Endodermal cell (in vitro differentiated cells): ENCODE data around the gene OXCT2. TPM values are rescaled to one million over a fixed set of nuclear protein-coding genes. Genes with fewer than 3 reads are reported as not detected.

ENCODE experiments used
- DNase-seq: peaks from one replicate; pipeline ENCODE4 v3.0.0-alpha.2; 2017
- H3K27ac ChIP-seq: 2 replicates; pipeline ENCODE4 v1.5.1; 2013; ENCODE audit warnings: mild to moderate bottlenecking, low read depth, low read length, moderate library complexity
- H3K27me3 ChIP-seq: 2 replicates; pipeline ENCODE4 v1.6.1; 2013; ENCODE audit warnings: mild to moderate bottlenecking, low read length, moderate library complexity; ENCODE audit not compliant: insufficient read depth, control insufficient read depth, poor library complexity, severe bottlenecking
- H3K36me3 ChIP-seq: 2 replicates; pipeline ENCODE4 v1.7.0; 2013; ENCODE audit warnings: mild to moderate bottlenecking, low read length, moderate library complexity; ENCODE audit not compliant: control insufficient read depth, insufficient read depth
- H3K4me1 ChIP-seq: one replicate; pipeline ENCODE4 v1.7.0; 2013; ENCODE audit warnings: low read length; ENCODE audit not compliant: control insufficient read depth, insufficient read depth
- H3K4me3 ChIP-seq: 2 replicates; pipeline ENCODE4 v1.5.1; 2013; ENCODE audit warnings: mild to moderate bottlenecking, low read length, moderate library complexity
- H3K9ac ChIP-seq: 2 replicates; pipeline ENCODE4 v1.6.1; 2013; ENCODE audit warnings: mild to moderate bottlenecking, low read length, moderate library complexity; ENCODE audit not compliant: poor library complexity, severe bottlenecking; ENCODE audit errors: extremely low read depth
- H3K9me3 ChIP-seq: 2 replicates; pipeline ENCODE4 v1.6.1; 2013; ENCODE audit warnings: mild to moderate bottlenecking, low read length, moderate library complexity; ENCODE audit not compliant: control insufficient read depth
- H3K27ac Mint-ChIP-seq: 2 replicates; pipeline ENCODE4 v1.8.0; 2020; ENCODE audit warnings: mixed read lengths
- H3K27me3 Mint-ChIP-seq: 2 replicates; pipeline ENCODE4 v1.8.0; 2021; ENCODE audit warnings: mild to moderate bottlenecking, mixed read lengths; ENCODE audit not compliant: insufficient read depth
- H3K36me3 Mint-ChIP-seq: 2 replicates; pipeline ENCODE4 v1.8.0; 2020; ENCODE audit warnings: low read depth, mixed read lengths
- H3K4me1 Mint-ChIP-seq: 2 replicates; pipeline ENCODE4 v1.8.0; 2020; ENCODE audit warnings: mixed read lengths
- H3K4me3 Mint-ChIP-seq: 2 replicates; pipeline ENCODE4 v1.8.0; 2020; ENCODE audit warnings: mild to moderate bottlenecking, moderate library complexity, mixed read lengths
- H3K9me3 Mint-ChIP-seq: 2 replicates; pipeline ENCODE4 v1.8.0; 2020; ENCODE audit warnings: mild to moderate bottlenecking, mixed read lengths
- CTCF ChIP-seq: fragments of 200-600 bp; sonication (generic); conservative IDR thresholded peaks from 2 replicates; pipeline ENCODE4 v1.5.0; 2021; ENCODE audit warnings: antibody characterized with exemption, mild to moderate bottlenecking
- WGBS, 2 experiments: methylation state at CpG; one replicate each; pipeline versions ENCODE4 v1.1.5 to v1.1.7; 2013; ENCODE audit warnings: missing lambda C conversion rate in 2 of 2, mixed read lengths in 1 of 2; ENCODE audit not compliant: insufficient coverage in 1 of 2, insufficient read length in 1 of 2; 5-methylcytosine and 5-hydroxymethylcytosine counted together
- total RNA-seq, 2 donors: library from RNA; stranded (reverse); fragmentation: NEBNext Ultra II Directional in 1 of 2; extraction: Animal tissue kit (Norgen Biotek cat#: 25700) in 1 of 2; gene quantifications; 2 replicates in 1 of 2; 3 replicates in 1 of 2; pipeline ENCODE4 v1.2.1, GENCODE V29; 2021

Gene OXCT2
- total RNA-seq, 2 donors from 2014 or later: 1.8 TPM

- H3K9me3 ChIP-seq: no peaks in the 10 kb centered on the region
- no peak for DNase-seq
- no peak for TF ChIP-seq CTCF
- H3K4me1 ChIP-seq: no peaks in the 10 kb centered on the region
- H3K9ac ChIP-seq: no peak overlapping the region
- H3K27ac ChIP-seq: no peak overlapping the region
- Mint-ChIP-seq H3K36me3 (no peaks in the 10 kb centered on the region), H3K27me3 (peaks cover 100% of the 10 kb centered on the region), H3K27ac (no peak overlapping the region), H3K4me3 (no peak overlapping the region), H3K4me1 (no peaks in the 10 kb centered on the region), H3K9me3 (no peaks in the 10 kb centered on the region)
- peaks cover 100% of the 10 kb centered on the region for H3K27me3 ChIP-seq
- no peak overlapping the region for H3K4me3 ChIP-seq
- WGBS, 2 experiments: 72 to 86% methylated on average over 3 of the region's 3 CpGs
- H3K36me3 ChIP-seq: no peaks in the 10 kb centered on the region
Observed at GRCh38 chr1:39732730-39733129, 38.4 kb downstream of the OXCT2 start.

GRCh38 chr1:39729842-39730241, 41.3 kb downstream of the OXCT2 start:
- H3K36me3 ChIP-seq: no peaks in the 10 kb centered on the region
- H3K9ac ChIP-seq: no peak overlapping the region
- Mint-ChIP-seq H3K9me3 (no peaks in the 10 kb centered on the region), H3K4me3 (no peak overlapping the region), H3K36me3 (no peaks in the 10 kb centered on the region), H3K27me3 (peaks cover 100% of the 10 kb centered on the region), H3K4me1 (no peaks in the 10 kb centered on the region), H3K27ac (no peak overlapping the region)
- H3K4me1 ChIP-seq: no peaks in the 10 kb centered on the region
- no peak overlapping the region for H3K4me3 ChIP-seq
- H3K27me3 ChIP-seq: peaks cover 100% of the 10 kb centered on the region
- no peaks in the 10 kb centered on the region for H3K9me3 ChIP-seq
- no peak for TF ChIP-seq CTCF
- 44 to 53% methylated on average over 3 of the region's 4 CpGs for WGBS, 2 experiments
- H3K27ac ChIP-seq: no peak overlapping the region
- no peak for DNase-seq

- H3K4me1 ChIP-seq: no peaks in the 10 kb centered on the region
- no peak overlapping the region for H3K4me3 Mint-ChIP-seq
- no peaks in the 10 kb centered on the region for H3K36me3 Mint-ChIP-seq
- H3K27me3 ChIP-seq: peaks cover 100% of the 10 kb centered on the region
- peaks cover 100% of the 10 kb centered on the region for H3K27me3 Mint-ChIP-seq
- DNase-seq: no peak
- H3K36me3 ChIP-seq: no peaks in the 10 kb centered on the region
- H3K9me3 ChIP-seq: no peaks in the 10 kb centered on the region
- no peak for TF ChIP-seq CTCF
- no peak overlapping the region for H3K27ac ChIP-seq
- no peaks in the 10 kb centered on the region for H3K9me3 Mint-ChIP-seq
- no peak overlapping the region for H3K27ac Mint-ChIP-seq
- H3K4me1 Mint-ChIP-seq: no peaks in the 10 kb centered on the region
- H3K4me3 ChIP-seq: no peak overlapping the region
- WGBS, 2 experiments: 59 to 71% methylated on average over 2 to 3 of the region's 3 CpGs
- H3K9ac ChIP-seq: no peak overlapping the region
Observed at GRCh38 chr1:39729030-39729429, 42.1 kb downstream of the OXCT2 start.
